Astrocyte of the cerebellum (primary cell): Measurements from ENCODE around the gene JAZF1.

Experiments
- DNase-seq: peaks from one replicate; pipeline ENCODE4 v3.0.0-alpha.2; 2011; ENCODE audit warnings: low read depth
- H3K4me3 ChIP-seq: 2 replicates; pipeline ENCODE4 v1.5.1; 2011; ENCODE audit warnings: mild to moderate bottlenecking, low read depth, low read length, moderate library complexity
- CTCF ChIP-seq: IDR thresholded peaks from 2 replicates; pipeline ENCODE4 v1.5.1; 2012; ENCODE audit warnings: low read length, low read depth, moderate library complexity, mild to moderate bottlenecking; ENCODE audit errors: missing control alignments
- in situ Hi-C: cut with HindIII; loops from 2 replicates; pipeline ENCODE4 v1.10.0; 2017; ENCODE audit warnings: low sequenced_read_pairs

The JAZF1 gene

GRCh38 chr7:27885652-27886051 lies 294.9 kb downstream of the JAZF1 start:
- no peak for TF ChIP-seq CTCF
- in situ Hi-C loops, result no loop called here
- DNase-seq, result no peak
- H3K4me3 ChIP-seq, result no peak overlapping the region

GRCh38 chr7:27883696-27884095 lies 296.9 kb downstream of the JAZF1 start:
- TF ChIP-seq CTCF, result no peak
- H3K4me3 ChIP-seq, result no peak overlapping the region
- in situ Hi-C loops, result no loop called here
- no peak for DNase-seq

GRCh38 chr7:27876756-27877155 lies 303.8 kb downstream of the JAZF1 start:
- in situ Hi-C loops, result no loop called here
- DNase-seq, result no peak
- TF ChIP-seq CTCF, result no peak
- H3K4me3 ChIP-seq, result no peak overlapping the region

- TF ChIP-seq CTCF, result no peak
- DNase-seq, result no peak
- H3K4me3 ChIP-seq, result no peak overlapping the region
- in situ Hi-C loops, result no loop called here
Observed at GRCh38 chr7:27875832-27876231, 304.8 kb downstream of the JAZF1 start.

- no peak overlapping the region for H3K4me3 ChIP-seq
- in situ Hi-C loops, result no loop called here
- DNase-seq, result no peak
- TF ChIP-seq CTCF, result no peak
Observed at GRCh38 chr7:27875061-27875460, 305.5 kb downstream of the JAZF1 start.

GRCh38 chr7:27873981-27874957 lies 306.3 kb downstream of the JAZF1 start:
- TF ChIP-seq CTCF, result no peak
- in situ Hi-C loops, result no loop called here
- DNase-seq, result no peak
- H3K4me3 ChIP-seq, result no peak overlapping the region
